ENCODE results near the gene PKN1. TPM values are rescaled to one million over a fixed set of nuclear protein-coding genes. Genes with fewer than 3 reads are reported as not detected.
"Not testable (repeated sequence)": the region's sequence is repeated elsewhere in the genome, so short reads cannot be mapped to it uniquely, and the experiment has no call there.

The PKN1 gene
- total RNA-seq, 6 experiments from 2014 or later, result 19.5 to 49.4 (median 34.1) TPM

- Histone ChIP-seq H3K4me1 (no peaks in the 10 kb centered on the region), H3K27ac (no peak overlapping the region), H3K36me3 (peaks cover 0 to 69% (median 27%) of the 10 kb centered on the region in 4 donors), H3K27me3 (no peaks in the 10 kb centered on the region), H3K9me3 (no peaks in the 10 kb centered on the region), H3K4me3 (no peak overlapping the region)
- intact Hi-C loops (cut with DNase I), result no loop called here
- TF ChIP-seq CTCF (IDR thresholded peaks at IDR 0.05), result no peak
- TF ChIP-seq POLR2A (IDR thresholded peaks at IDR 0.05), result no peak
- DNase-seq (no peak), ATAC-seq (no peak)
- 100% methylated on average over 1 of the region's 10 CpGs for WGBS (ENCODE audit: insufficient coverage, low coverage, low lambda C conversion rate, missing lambda C conversion rate)
These were observed 13.4 kb downstream of the PKN1 start for GRCh38 chr19:14446336-14447036.

DNA sequence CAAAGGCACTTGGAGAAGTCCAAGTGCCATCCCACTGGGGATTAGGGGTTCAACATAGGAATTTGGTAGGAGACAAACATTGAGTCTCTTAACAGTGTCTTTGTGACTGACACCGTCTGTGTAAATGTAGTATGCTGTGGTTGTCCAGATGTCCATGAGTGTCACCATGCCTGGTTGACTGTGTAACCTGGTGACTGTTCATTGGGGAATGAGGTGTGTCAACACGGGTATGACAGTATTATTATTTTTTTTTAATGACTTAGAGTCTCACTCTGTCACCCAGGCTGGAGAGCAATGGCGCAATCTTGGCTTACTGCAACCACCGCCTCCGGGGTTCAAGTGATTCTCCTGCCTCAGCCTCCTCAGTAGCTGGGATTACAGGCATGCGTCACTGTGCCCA lies 16.2 kb downstream of the PKN1 start:
- no peak for TF ChIP-seq POLR2A (IDR thresholded peaks at IDR 0.05)
- TF ChIP-seq CTCF (IDR thresholded peaks at IDR 0.05), result no peak
- H3K27ac ChIP-seq, result no peak overlapping the region
- 100% methylated on average over 2 of the region's 6 CpGs for WGBS (ENCODE audit: insufficient coverage, low coverage, low lambda C conversion rate, missing lambda C conversion rate)
- no peak overlapping the region for H3K4me3 ChIP-seq
- no peaks in the 10 kb centered on the region for H3K27me3 ChIP-seq
- H3K9me3 ChIP-seq, result no peaks in the 10 kb centered on the region
- H3K4me1 ChIP-seq, result no peaks in the 10 kb centered on the region
- intact Hi-C loops (cut with DNase I), result no loop called here
- DNase-seq (no peak), ATAC-seq (no peak)
- H3K36me3 ChIP-seq, result peaks cover 0 to 59% (median 12%) of the 10 kb centered on the region in 4 donors

GRCh38 chr19:14450168-14450874 lies 17.2 kb downstream of the PKN1 start:
- no peak for TF ChIP-seq CTCF (IDR thresholded peaks at IDR 0.05)
- TF ChIP-seq POLR2A (IDR thresholded peaks at IDR 0.05), result no peak
- 76% methylated on average over 14 of the region's 30 CpGs for WGBS (ENCODE audit: insufficient coverage, low coverage, low lambda C conversion rate, missing lambda C conversion rate)
- peak in 2 of 4 donors; percentile 51 for ATAC-seq

DNA sequence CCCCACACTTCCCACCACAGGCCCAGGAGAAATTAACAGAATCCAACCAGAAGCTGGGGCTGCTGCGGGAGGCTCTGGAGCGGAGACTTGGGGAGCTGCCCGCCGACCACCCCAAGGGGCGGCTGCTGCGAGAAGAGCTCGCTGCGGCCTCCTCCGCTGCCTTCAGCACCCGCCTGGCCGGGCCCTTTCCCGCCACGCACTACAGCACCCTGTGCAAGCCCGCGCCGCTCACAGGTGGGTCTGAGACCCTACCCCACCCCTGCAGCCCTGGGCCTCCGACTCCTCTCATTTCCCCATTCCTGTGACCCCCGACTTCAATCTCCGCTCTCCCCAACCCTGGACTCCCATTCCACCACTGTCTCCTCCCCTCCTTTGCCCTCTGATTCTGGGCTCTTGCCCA lies 17.8 kb downstream of the PKN1 start:
- no peaks in the 10 kb centered on the region for H3K9me3 ChIP-seq
- H3K27ac ChIP-seq, result no peak overlapping the region
- TF ChIP-seq CTCF (IDR thresholded peaks at IDR 0.05) (no peak), POLR2A (IDR thresholded peaks at IDR 0.05) (no peak)
- intact Hi-C loops (cut with DNase I), result no loop called here
- H3K27me3 ChIP-seq, result no peaks in the 10 kb centered on the region
- no peaks in the 10 kb centered on the region for H3K4me1 ChIP-seq
- no peak overlapping the region for H3K4me3 ChIP-seq
- no peak for DNase-seq
- WGBS (ENCODE audit: insufficient coverage, low coverage, low lambda C conversion rate, missing lambda C conversion rate), result 100% methylated on average over 4 of the region's 19 CpGs
- H3K36me3 ChIP-seq, result peaks cover 0 to 52% (median 10%) of the 10 kb centered on the region in 4 donors
- peak in 1 of 4 donors; percentile 40 for ATAC-seq

More at GRCh38 chr19:14450168-14450874, 17.2 kb downstream of the PKN1 start:
- no peak for DNase-seq
- Histone ChIP-seq H3K4me1 (no peaks in the 10 kb centered on the region), H3K36me3 (peaks cover 0 to 56% (median 11%) of the 10 kb centered on the region in 4 donors), H3K27ac (no peak overlapping the region), H3K27me3 (no peaks in the 10 kb centered on the region), H3K4me3 (no peak overlapping the region), H3K9me3 (no peaks in the 10 kb centered on the region)
- intact Hi-C loops (cut with DNase I), result no loop called here

DNA sequence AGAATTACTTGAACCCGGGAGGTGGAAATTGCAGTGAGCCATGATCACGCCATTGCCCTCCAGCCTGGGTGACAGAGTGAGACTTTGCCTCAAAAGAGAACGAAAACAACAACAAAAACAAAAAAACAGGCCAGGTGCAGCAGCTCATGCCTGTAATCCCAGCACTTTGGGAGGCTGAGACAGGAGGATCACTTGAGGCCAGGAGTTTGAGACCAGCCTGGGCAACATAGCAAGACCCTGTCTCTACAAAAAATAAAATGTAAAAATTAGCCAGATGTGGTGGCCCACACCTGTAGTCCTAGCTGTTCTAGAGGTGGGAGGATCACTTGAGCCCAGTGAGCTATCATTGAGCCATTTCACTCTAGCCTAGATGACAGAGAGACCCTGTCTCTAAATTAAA lies 19.2 kb downstream of the PKN1 start:
- H3K4me3 ChIP-seq; ATAC-seq; H3K27ac ChIP-seq; H3K27me3 ChIP-seq; intact Hi-C loops (cut with DNase I); DNase-seq; H3K4me1 ChIP-seq; H3K9me3 ChIP-seq: not testable (repeated sequence)
- 92% methylated on average over 2 of the region's 3 CpGs for WGBS (ENCODE audit: insufficient coverage, low coverage, low lambda C conversion rate, missing lambda C conversion rate)
- peaks cover 0 to 37% (median 5%) of the 10 kb centered on the region in 4 donors for H3K36me3 ChIP-seq

Measured in right lobe of liver (tissue), 6 donors.